HG03196 (cell line): Measurements from ENCODE around the gene SHH.
"Not testable (repeated sequence)": the region's sequence is repeated elsewhere in the genome, so short reads cannot be mapped to it uniquely, and the experiment has no call there.

Source experiments
- ATAC-seq: cut with Tn5 transposase; IDR thresholded peaks from one replicate; pipeline ENCODE4 v1.9.1; 2021; ENCODE audit not compliant: unreplicated experiment

Gene SHH

GRCh38 chr7:155820788-155821187 lies 8.5 kb upstream of the SHH start:
- no peak for ATAC-seq

- no peak for ATAC-seq
Observed at GRCh38 chr7:155820246-155820645, 8.0 kb upstream of the SHH start.

- ATAC-seq = no peak
Observed at GRCh38 chr7:155819186-155819585, 6.9 kb upstream of the SHH start.

- no peak for ATAC-seq
Observed at GRCh38 chr7:155818820-155819168, 6.5 kb upstream of the SHH start.

- no peak for ATAC-seq
Observed at GRCh38 chr7:155818154-155818819, 6.0 kb upstream of the SHH start.

- ATAC-seq = not testable (repeated sequence)
Observed at GRCh38 chr7:155817515-155817914, 5.3 kb upstream of the SHH start.

- no peak for ATAC-seq
Observed at GRCh38 chr7:155816996-155817395, 4.7 kb upstream of the SHH start.

- ATAC-seq = no peak
Observed at GRCh38 chr7:155816192-155816508, 3.9 kb upstream of the SHH start.

GRCh38 chr7:155815332-155816191 lies 3.3 kb upstream of the SHH start:
- peak; percentile 78 for ATAC-seq

GRCh38 chr7:155814316-155815276 lies 2.3 kb upstream of the SHH start:
- no peak for ATAC-seq

GRCh38 chr7:155813546-155814315 lies 1.5 kb upstream of the SHH start:
- no peak for ATAC-seq

- no peak for ATAC-seq
Observed at GRCh38 chr7:155813125-155813524, 862 bp upstream of the SHH start.

- no peak for ATAC-seq
Observed at GRCh38 chr7:155811560-155811894, 736 bp downstream of the SHH start.

- ATAC-seq = no peak
Observed at GRCh38 chr7:155810770-155811559, 1.3 kb downstream of the SHH start.

GRCh38 chr7:155809947-155810769 lies 2.1 kb downstream of the SHH start:
- ATAC-seq = no peak

GRCh38 chr7:155809332-155809946 lies 2.8 kb downstream of the SHH start:
- ATAC-seq = no peak

GRCh38 chr7:155808549-155809331 lies 3.5 kb downstream of the SHH start:
- ATAC-seq = no peak
